Cardiac fibroblast (primary cell): Measurements from ENCODE around the gene HK1.
"Not testable (repeated sequence)": the region's sequence is repeated elsewhere in the genome, so short reads cannot be mapped to it uniquely, and the experiment has no call there.

Source experiments
- DNase-seq, 2 donors: peaks; one replicate each; pipeline versions ENCODE4 v3.0.0 to v3.0.0-alpha.2; 2010; ENCODE audit warnings: low read depth in 2 of 2
- H3K4me3 ChIP-seq, 2 donors: replicated peaks in 1 of 2; 1 replicate in 1 of 2; 2 replicates in 1 of 2; pipeline ENCODE4 v1.5.1; 2011; ENCODE audit warnings: low read depth in 2 of 2, low read length in 2 of 2, mild to moderate bottlenecking in 2 of 2, moderate library complexity in 1 of 2
- TF ChIP-seq, protein P1 (sequence below): IDR thresholded peaks from one replicate; pipeline ENCODE4 v1.5.1; 2011; ENCODE audit warnings: low read depth, mild to moderate bottlenecking, low read length, inconsistent platforms

The HK1 gene

GRCh38 chr10:69242852-69243212, 35.5 kb upstream of the HK1 start:
- peak in 1 of 2 donors; percentile 38 for DNase-seq
- TF ChIP-seq, protein P1, sequence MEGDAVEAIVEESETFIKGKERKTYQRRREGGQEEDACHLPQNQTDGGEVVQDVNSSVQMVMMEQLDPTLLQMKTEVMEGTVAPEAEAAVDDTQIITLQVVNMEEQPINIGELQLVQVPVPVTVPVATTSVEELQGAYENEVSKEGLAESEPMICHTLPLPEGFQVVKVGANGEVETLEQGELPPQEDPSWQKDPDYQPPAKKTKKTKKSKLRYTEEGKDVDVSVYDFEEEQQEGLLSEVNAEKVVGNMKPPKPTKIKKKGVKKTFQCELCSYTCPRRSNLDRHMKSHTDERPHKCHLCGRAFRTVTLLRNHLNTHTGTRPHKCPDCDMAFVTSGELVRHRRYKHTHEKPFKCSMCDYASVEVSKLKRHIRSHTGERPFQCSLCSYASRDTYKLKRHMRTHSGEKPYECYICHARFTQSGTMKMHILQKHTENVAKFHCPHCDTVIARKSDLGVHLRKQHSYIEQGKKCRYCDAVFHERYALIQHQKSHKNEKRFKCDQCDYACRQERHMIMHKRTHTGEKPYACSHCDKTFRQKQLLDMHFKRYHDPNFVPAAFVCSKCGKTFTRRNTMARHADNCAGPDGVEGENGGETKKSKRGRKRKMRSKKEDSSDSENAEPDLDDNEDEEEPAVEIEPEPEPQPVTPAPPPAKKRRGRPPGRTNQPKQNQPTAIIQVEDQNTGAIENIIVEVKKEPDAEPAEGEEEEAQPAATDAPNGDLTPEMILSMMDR = no peak
- no peak overlapping the region for H3K4me3 ChIP-seq

DNA sequence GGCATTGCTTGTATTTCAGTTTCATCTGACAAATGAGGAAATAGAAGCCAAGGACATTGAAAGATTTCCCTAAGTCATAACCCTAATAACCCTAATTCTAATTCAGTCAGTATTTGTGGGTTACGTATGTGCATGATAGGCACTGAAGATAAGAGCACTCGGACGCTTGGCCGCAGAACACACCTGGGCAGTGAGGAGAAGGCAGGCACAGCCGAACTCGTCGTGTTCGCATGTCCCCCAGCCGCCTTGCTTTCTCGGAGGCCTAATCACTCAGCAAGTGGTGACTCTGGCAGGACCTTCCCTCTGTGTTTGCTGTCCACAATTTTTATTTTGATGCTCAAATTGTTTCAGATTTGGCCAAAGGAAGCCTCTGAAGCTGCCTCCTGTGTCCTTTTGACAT, 34.5 kb upstream of the HK1 start:
- H3K4me3 ChIP-seq = no peak overlapping the region
- DNase-seq = no peak
- TF ChIP-seq, protein P1 = no peak

- H3K4me3 ChIP-seq = no peak overlapping the region
- no peak for DNase-seq
- TF ChIP-seq, protein P1 = no peak
These were observed 32.3 kb upstream of the HK1 start for GRCh38 chr10:69246036-69246435.

GRCh38 chr10:69246581-69247312, 31.5 kb upstream of the HK1 start:
- TF ChIP-seq, protein P1 = no peak
- DNase-seq = no peak
- H3K4me3 ChIP-seq = no peak overlapping the region

DNA sequence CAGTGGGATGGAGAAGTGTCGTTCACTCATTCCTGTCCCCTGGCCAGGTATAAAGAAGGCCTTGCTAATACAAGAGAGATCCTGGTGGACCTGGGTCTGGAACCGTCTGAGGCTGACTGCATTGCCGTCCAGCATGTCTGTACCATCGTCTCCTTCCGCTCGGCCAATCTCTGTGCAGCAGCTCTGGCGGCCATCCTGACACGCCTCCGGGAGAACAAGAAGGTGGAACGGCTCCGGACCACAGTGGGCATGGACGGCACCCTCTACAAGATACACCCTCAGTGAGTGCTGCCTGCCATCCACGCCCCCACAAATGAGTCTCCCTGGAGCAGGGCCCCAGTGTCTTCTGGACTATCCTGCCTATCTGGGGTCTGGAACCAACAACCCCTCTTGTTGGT, 31.0 kb upstream of the HK1 start:
- TF ChIP-seq, protein P1 = no peak
- DNase-seq = no peak
- H3K4me3 ChIP-seq = no peak overlapping the region

DNA sequence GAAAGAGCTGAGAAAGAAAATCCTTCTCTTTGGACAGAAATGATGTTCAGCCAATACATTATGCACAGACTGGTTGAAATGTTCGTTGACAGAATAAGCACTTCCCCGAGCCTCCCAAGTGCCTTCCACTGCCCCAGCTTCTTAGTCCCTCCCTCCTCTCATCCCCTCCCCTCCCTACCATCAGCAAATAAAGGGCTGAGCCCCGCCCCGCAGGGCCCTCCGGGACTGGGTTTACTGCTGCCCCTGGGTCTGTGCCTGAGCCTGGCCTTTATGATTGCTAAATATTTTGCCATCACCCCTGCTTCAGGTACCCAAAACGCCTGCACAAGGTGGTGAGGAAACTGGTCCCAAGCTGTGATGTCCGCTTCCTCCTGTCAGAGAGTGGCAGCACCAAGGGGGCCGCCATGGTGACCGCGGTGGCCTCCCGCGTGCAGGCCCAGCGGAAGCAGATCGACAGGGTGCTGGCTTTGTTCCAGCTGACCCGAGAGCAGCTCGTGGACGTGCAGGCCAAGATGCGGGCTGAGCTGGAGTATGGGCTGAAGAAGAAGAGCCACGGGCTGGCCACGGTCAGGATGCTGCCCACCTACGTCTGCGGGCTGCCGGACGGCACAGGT, 30.1 kb upstream of the HK1 start:
- no peak overlapping the region for H3K4me3 ChIP-seq
- TF ChIP-seq, protein P1 = no peak
- DNase-seq = no peak

GRCh38 chr10:69250041-69250440, 28.3 kb upstream of the HK1 start:
- no peak overlapping the region for H3K4me3 ChIP-seq
- DNase-seq = no peak
- TF ChIP-seq, protein P1 = no peak

DNA sequence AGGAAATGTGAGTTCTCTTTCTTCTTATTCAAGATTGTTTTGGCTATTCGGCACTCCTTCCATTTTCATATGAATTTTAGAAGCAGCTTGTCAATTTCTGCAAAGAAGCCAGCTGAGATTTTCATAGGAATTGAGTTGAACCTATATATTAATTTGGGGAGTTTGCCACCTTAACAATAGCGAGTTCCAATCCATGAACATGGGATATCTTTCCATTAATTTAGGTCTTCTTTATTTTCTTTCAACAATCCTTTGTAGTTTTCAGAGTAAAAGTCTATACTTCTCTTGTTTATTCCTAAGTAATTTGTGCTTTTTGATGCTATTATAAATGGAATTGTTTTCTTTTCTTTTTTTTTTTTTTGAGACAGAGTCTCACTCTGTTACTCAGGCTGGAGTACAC, 26.9 kb upstream of the HK1 start:
- H3K4me3 ChIP-seq, DNase-seq: not testable (repeated sequence)
